GM19240 (cell line): ENCODE measurements around the gene CHFR.
"Not testable (repeated sequence)": the region's sequence is repeated elsewhere in the genome, so short reads cannot be mapped to it uniquely, and the experiment has no call there.

ENCODE experiments used
- DNase-seq: peaks from one replicate; pipeline ENCODE4 v3.0.0; 2011; ENCODE audit warnings: low spot score; ENCODE audit not compliant: insufficient read length

Gene CHFR

GRCh38 chr12:132841151-132841550 is 46.3 kb downstream of the CHFR start:
- no peak for DNase-seq

DNA sequence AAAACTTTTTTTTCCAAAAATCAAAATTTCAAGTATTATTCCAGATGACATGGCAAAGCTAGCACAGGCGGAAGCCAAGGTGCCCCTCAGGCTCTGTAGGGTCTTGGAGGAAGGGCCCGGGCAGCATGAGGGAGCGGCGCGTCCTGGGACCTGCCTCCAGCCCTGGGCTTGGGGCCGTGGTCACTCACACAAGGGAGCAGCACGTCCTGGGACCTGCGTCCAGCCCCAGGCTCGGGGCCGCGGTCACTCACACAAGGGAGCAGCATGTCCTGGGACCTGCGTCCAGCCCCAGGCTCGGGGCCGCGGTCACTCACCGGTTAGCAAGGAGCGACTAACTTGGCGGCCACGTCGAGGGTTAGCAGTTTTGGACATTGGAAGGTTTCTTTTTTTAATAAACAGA is 46.9 kb downstream of the CHFR start:
- DNase-seq = no peak

- DNase-seq = no peak
These were observed 47.7 kb downstream of the CHFR start for GRCh38 chr12:132839558-132840235.

- DNase-seq = no peak
These were observed 48.9 kb downstream of the CHFR start for GRCh38 chr12:132838410-132839080.

DNA sequence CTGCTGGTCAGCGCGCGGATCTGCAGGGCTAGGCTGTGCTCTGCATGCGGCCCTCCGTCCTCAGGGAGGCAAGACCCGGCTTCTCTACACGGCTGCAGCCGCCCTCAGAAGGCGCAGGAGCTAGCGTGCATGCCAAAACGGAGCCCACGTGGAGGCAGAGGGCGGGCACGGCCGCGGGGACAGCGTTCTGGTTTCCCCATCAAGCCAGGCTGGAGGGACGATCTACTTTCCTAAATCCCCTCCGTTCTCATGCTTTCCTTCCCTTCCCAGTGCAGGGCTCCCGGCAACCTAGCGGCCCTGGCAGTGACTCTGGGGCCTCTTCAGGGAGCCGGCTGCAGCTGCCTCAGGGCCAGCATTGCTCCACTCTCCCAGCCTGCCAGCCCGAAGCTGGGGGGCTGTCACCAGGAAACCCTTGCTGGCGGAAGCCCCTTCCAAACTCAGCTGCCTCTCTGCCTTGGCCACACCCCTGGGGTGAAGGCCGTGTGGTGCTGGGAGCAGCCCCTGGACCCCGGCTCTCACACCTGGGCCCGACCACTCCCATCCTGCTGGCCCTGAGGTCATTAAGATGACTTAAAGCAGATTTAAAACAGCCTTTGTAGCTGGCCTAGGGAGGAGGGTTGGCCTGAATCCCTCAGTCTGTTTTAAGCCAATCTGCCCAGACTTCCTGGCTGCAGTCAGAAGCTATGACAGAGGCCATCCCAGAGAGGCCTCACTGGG is 49.6 kb downstream of the CHFR start:
- no peak for DNase-seq

GRCh38 chr12:132836795-132837331 is 50.5 kb downstream of the CHFR start:
- no peak for DNase-seq

- DNase-seq = not testable (repeated sequence)
These were observed 51.2 kb downstream of the CHFR start for GRCh38 chr12:132836230-132836629.

GRCh38 chr12:132835076-132836025 is 52.1 kb downstream of the CHFR start:
- no peak for DNase-seq

DNA sequence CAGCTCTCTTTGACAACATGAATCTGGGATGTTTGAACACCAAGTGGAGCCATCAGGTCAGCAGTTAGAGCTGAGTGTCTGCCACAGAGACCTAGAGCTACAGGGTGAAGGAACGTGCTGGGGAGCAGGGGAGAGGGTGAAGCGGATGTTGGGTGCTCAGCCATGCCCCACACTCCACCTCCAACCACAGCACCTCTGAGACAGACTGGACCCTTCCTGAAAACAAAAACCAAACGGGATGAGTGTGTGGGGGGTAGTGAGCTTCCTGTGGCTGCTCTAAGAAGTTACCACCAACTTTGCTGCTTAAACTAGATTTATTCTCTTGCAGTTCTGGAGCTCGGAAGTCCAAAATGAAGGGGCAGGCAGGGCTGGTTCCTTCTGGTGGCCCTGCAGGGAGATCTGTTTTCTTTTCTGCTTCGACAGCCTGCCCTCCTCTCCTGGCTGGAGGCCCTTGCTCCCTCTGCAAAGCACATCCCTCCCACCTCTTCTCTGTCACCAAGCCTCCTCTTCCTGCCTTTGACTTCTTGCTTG is 53.2 kb downstream of the CHFR start:
- no peak for DNase-seq

GRCh38 chr12:132833341-132833740 is 54.1 kb downstream of the CHFR start:
- no peak for DNase-seq

- no peak for DNase-seq
These were observed 55.6 kb downstream of the CHFR start for GRCh38 chr12:132831771-132832170.

GRCh38 chr12:132828706-132829534 is 58.5 kb downstream of the CHFR start, which contains the start of gene GOLGA3:
GOLGA3 (minus strand) TSS chr12:132828869; CDS start chr12:132822128, 6,741 bp downstream.
- peak; percentile 96 for DNase-seq

DNA sequence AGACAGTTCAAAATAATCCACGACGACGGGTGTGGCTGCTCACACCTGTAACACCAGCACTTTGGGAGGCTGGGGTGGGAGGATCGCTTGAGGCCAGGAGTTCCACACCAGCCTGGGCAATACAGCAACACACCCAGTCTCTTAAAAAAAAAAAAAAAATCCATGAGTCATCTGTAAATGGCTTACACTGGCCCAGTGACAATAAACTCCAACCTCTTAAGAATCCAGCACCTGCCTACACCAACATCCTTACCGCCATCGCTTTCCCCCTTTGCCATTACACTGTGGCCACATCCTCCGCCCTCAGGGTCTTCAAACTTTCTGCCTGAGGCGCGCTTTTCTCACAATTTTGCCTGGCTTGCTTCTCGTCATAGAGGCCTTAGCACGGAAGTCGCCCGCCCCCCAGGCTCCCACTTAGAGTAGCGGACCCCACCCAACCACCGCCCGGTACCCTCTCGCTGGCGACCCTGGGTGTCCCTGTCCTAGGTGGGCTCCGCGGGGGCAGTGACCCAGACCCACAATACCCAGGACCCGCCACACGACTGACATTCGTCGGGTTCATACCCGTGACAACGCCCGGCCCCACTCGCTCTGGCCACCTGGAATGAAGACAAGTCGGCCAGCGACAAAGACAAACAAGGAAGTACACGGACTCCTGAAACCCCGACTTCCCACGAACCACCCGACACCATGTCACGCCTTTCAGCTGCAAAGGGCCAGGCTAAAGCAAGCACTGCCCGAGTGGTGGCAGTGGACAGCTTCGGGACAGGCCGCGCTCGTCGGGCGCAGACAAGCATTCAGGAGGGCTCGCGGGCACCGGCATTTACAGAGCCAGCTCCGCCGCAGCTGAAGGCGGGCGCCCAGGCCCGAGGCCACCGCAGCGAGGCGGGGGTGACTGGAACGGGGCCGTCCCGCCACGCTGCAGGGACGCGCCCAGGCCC is 59.4 kb downstream of the CHFR start:
- DNase-seq = peak; percentile 24

GRCh38 chr12:132825861-132826260 is 61.5 kb downstream of the CHFR start:
- DNase-seq = no peak

GRCh38 chr12:132825089-132825488 is 62.3 kb downstream of the CHFR start:
- DNase-seq = no peak

- no peak for DNase-seq
These were observed 63.4 kb downstream of the CHFR start for GRCh38 chr12:132824053-132824452.

- no peak for DNase-seq
These were observed 68.8 kb downstream of the CHFR start for GRCh38 chr12:132818562-132818961.

- DNase-seq = no peak
These were observed 73.2 kb downstream of the CHFR start for GRCh38 chr12:132814232-132814631.

GRCh38 chr12:132813443-132813842 is 74.0 kb downstream of the CHFR start:
- DNase-seq = no peak
